Measurements from ENCODE around the gene GGT5.

The GGT5 gene

GRCh38 chr22:24187731-24188644, 56.9 kb downstream of the GGT5 start:
- no peak for DNase-seq (ENCODE audit: low read depth)
- no peak for TF ChIP-seq CTCF (IDR thresholded peaks at IDR 0.05; ENCODE audit: insufficient read depth, low read depth, low read length, missing control alignments)
- no peak overlapping the region for H3K4me3 ChIP-seq (ENCODE audit: low read length)

- no peak for TF ChIP-seq CTCF (IDR thresholded peaks at IDR 0.05; ENCODE audit: insufficient read depth, low read depth, low read length, missing control alignments)
- no peak overlapping the region for H3K4me3 ChIP-seq (ENCODE audit: low read length)
- no peak for DNase-seq (ENCODE audit: low read depth)
These were observed 57.8 kb downstream of the GGT5 start for GRCh38 chr22:24186892-24187670.

- TF ChIP-seq CTCF (IDR thresholded peaks at IDR 0.05; ENCODE audit: insufficient read depth, low read depth, low read length, missing control alignments): no peak
- DNase-seq (ENCODE audit: low read depth): no peak
- no peak overlapping the region for H3K4me3 ChIP-seq (ENCODE audit: low read length)
These were observed 58.5 kb downstream of the GGT5 start for GRCh38 chr22:24186352-24186740.

GRCh38 chr22:24185501-24186351, 59.2 kb downstream of the GGT5 start:
- no peak overlapping the region for H3K4me3 ChIP-seq (ENCODE audit: low read length)
- no peak for DNase-seq (ENCODE audit: low read depth)
- TF ChIP-seq CTCF (IDR thresholded peaks at IDR 0.05; ENCODE audit: insufficient read depth, low read depth, low read length, missing control alignments): no peak

- no peak for DNase-seq (ENCODE audit: low read depth)
- no peak overlapping the region for H3K4me3 ChIP-seq (ENCODE audit: low read length)
- TF ChIP-seq CTCF (IDR thresholded peaks at IDR 0.05; ENCODE audit: insufficient read depth, low read depth, low read length, missing control alignments): no peak
These were observed 59.8 kb downstream of the GGT5 start for GRCh38 chr22:24185001-24185500.

- H3K4me3 ChIP-seq (ENCODE audit: low read length): no peak overlapping the region
- no peak for TF ChIP-seq CTCF (IDR thresholded peaks at IDR 0.05; ENCODE audit: insufficient read depth, low read depth, low read length, missing control alignments)
- DNase-seq (ENCODE audit: low read depth): no peak
These were observed 60.7 kb downstream of the GGT5 start for GRCh38 chr22:24184057-24184798.

All from epithelial cell of esophagus (primary cell).